ENCODE results near the gene FRMPD4.

- TF ChIP-seq POLR2A (IDR thresholded peaks at IDR 0.05) (no peak), CTCF (IDR thresholded peaks at IDR 0.05 in 8 of 11, conservative IDR thresholded peaks at IDR 0.05 in 3 of 11) (peak in 2 of 11 experiments; percentile 8 to 17)
These were observed 359.7 kb downstream of the FRMPD4 start for GRCh38 chrX:12497832-12498591.
